H9 (cell line): ENCODE measurements around the gene ZNF217. TPM values are rescaled to one million over a fixed set of nuclear protein-coding genes. Genes with fewer than 3 reads are reported as not detected.
A peak's percentile ranks its signal among the peaks of the same experiment; 100 is the strongest.
"Not testable (repeated sequence)": the region's sequence is repeated elsewhere in the genome, so short reads cannot be mapped to it uniquely, and the experiment has no call there.

Experiments used
- DNase-seq: peaks from one replicate; pipeline ENCODE4 v3.0.0-alpha.2; 2017
- H2AFZ ChIP-seq: one replicate; pipeline ENCODE4 v1.6.1; 2013; ENCODE audit warnings: mild to moderate bottlenecking, low read length, control low read depth, moderate library complexity
- H2AK5ac ChIP-seq: 2 replicates; pipeline ENCODE4 v1.6.1; 2013; ENCODE audit warnings: low read length, control low read depth, mixed read lengths; ENCODE audit not compliant: insufficient read length
- H2BK120ac ChIP-seq: one replicate; pipeline ENCODE4 v1.6.1; 2013; ENCODE audit warnings: low read depth, mild to moderate bottlenecking, low read length, control low read depth, inconsistent platforms; ENCODE audit not compliant: poor library complexity, severe bottlenecking
- H2BK12ac ChIP-seq: 2 replicates; pipeline ENCODE4 v1.6.1; 2013; ENCODE audit warnings: low read length, control low read depth, mixed read lengths, low read depth; ENCODE audit not compliant: insufficient read length
- H2BK15ac ChIP-seq: 2 replicates; pipeline ENCODE4 v1.6.1; 2013; ENCODE audit warnings: low read depth, low read length, control low read depth
- H2BK20ac ChIP-seq: one replicate; pipeline ENCODE4 v1.6.1; 2013; ENCODE audit warnings: low read depth, mild to moderate bottlenecking, low read length, control low read depth, inconsistent platforms; ENCODE audit not compliant: poor library complexity, severe bottlenecking
- H2BK5ac ChIP-seq: 2 replicates; pipeline ENCODE4 v1.6.1; 2013; ENCODE audit warnings: low read length, control low read depth, mixed read lengths; ENCODE audit not compliant: insufficient read length
- H3K14ac ChIP-seq: 2 replicates; pipeline ENCODE4 v1.6.1; 2013; ENCODE audit warnings: low read length, control low read depth; ENCODE audit not compliant: insufficient read depth
- H3K18ac ChIP-seq: 2 replicates; pipeline ENCODE4 v1.6.1; 2013; ENCODE audit warnings: low read depth, mild to moderate bottlenecking, mixed read lengths, low read length, control low read depth; ENCODE audit not compliant: insufficient read length
- H3K23ac ChIP-seq: 2 replicates; pipeline ENCODE4 v1.6.1; 2013; ENCODE audit warnings: low read length, control low read depth, mixed read lengths, low read depth; ENCODE audit not compliant: insufficient read length
- H3K23me2 ChIP-seq: 2 replicates; pipeline ENCODE4 v1.6.1; 2013; ENCODE audit warnings: low read depth, mild to moderate bottlenecking, mixed read lengths, low read length, control low read depth; ENCODE audit not compliant: insufficient read length, poor library complexity, severe bottlenecking
- H3K27ac ChIP-seq: 2 replicates; pipeline ENCODE4 v1.5.1; 2013; ENCODE audit warnings: low read length, control low read depth, mixed read lengths, low read depth; ENCODE audit not compliant: insufficient read length
- H3K27me3 ChIP-seq: 2 replicates; pipeline ENCODE4 v1.6.1; 2013; ENCODE audit warnings: low read length, control low read depth, inconsistent platforms; ENCODE audit not compliant: insufficient read depth
- H3K4ac ChIP-seq: 2 replicates; pipeline ENCODE4 v1.6.1; 2013; ENCODE audit warnings: low read depth, mild to moderate bottlenecking, control low read depth, inconsistent platforms, low read length, moderate library complexity
- H3K4me1 ChIP-seq: 2 replicates; pipeline ENCODE4 v1.6.1; 2013; ENCODE audit warnings: low read length, control low read depth, inconsistent platforms; ENCODE audit not compliant: insufficient read depth
- H3K4me2 ChIP-seq: 2 replicates; pipeline ENCODE4 v1.6.1; 2013; ENCODE audit warnings: low read length, control low read depth, mixed read lengths; ENCODE audit not compliant: insufficient read length, insufficient read depth
- H3K56ac ChIP-seq: 2 replicates; pipeline ENCODE4 v1.6.1; 2013; ENCODE audit warnings: low read depth, mild to moderate bottlenecking, mixed read lengths, low read length, control low read depth; ENCODE audit not compliant: insufficient read length
- H3K79me1 ChIP-seq: 2 replicates; pipeline ENCODE4 v1.6.1; 2013; ENCODE audit warnings: low read depth, mild to moderate bottlenecking, moderate library complexity, low read length, control low read depth, inconsistent platforms; ENCODE audit not compliant: insufficient read depth, poor library complexity, severe bottlenecking
- H3K79me2 ChIP-seq: 2 replicates; pipeline ENCODE4 v1.6.1; 2013; ENCODE audit warnings: low read length, control low read depth, inconsistent platforms; ENCODE audit not compliant: insufficient read depth
- H3K9ac ChIP-seq: 2 replicates; pipeline ENCODE4 v1.6.1; 2013; ENCODE audit warnings: low read length, control low read depth, mixed read lengths; ENCODE audit not compliant: insufficient read length; ENCODE audit errors: extremely low read depth
- H3K9me3 ChIP-seq: one replicate; pipeline ENCODE4 v1.6.1; 2013; ENCODE audit warnings: low read depth, low read length, inconsistent platforms; ENCODE audit not compliant: control insufficient read depth
- H3T11ph ChIP-seq: one replicate; pipeline ENCODE4 v1.6.1; 2013; ENCODE audit warnings: mild to moderate bottlenecking, low read length, control low read depth, inconsistent platforms
- H4K20me1 ChIP-seq: one replicate; pipeline ENCODE4 v1.6.1; 2013; ENCODE audit not compliant: control insufficient read depth, insufficient read length, insufficient read depth
- H4K5ac ChIP-seq: 2 replicates; pipeline ENCODE4 v1.6.1; 2013; ENCODE audit warnings: low read depth, mild to moderate bottlenecking, mixed read lengths, low read length, control low read depth; ENCODE audit not compliant: insufficient read length
- H4K8ac ChIP-seq: replicated peaks from 2 replicates; pipeline ENCODE4 v1.6.1; 2013; ENCODE audit warnings: low read length, control low read depth, mixed read lengths, low read depth; ENCODE audit not compliant: insufficient read length
- H4K91ac ChIP-seq: 2 replicates; pipeline ENCODE4 v1.6.1; 2013; ENCODE audit warnings: low read depth, mild to moderate bottlenecking, moderate library complexity, mixed read lengths, low read length, control low read depth; ENCODE audit not compliant: insufficient read length
- H3K27ac Mint-ChIP-seq, 3 experiments: 2 replicates in 2 of 3; 3 replicates in 1 of 3; pipeline ENCODE4 v1.8.0; 2020 to 2021; ENCODE audit warnings: mixed read lengths in 3 of 3, mild to moderate bottlenecking in 1 of 3, moderate library complexity in 1 of 3
- H3K27me3 Mint-ChIP-seq: 2 replicates; pipeline ENCODE4 v1.8.0; 2021; ENCODE audit warnings: low read depth, mild to moderate bottlenecking, moderate library complexity, mixed read lengths
- H3K36me3 Mint-ChIP-seq, 3 experiments: 2 replicates in 2 of 3; 3 replicates in 1 of 3; pipeline ENCODE4 v1.8.0; 2020 to 2021; ENCODE audit warnings: low read depth in 3 of 3, mixed read lengths in 3 of 3; ENCODE audit not compliant: insufficient read depth in 1 of 3
- H3K4me1 Mint-ChIP-seq, 2 experiments: 2 replicates each; pipeline ENCODE4 v1.8.0; 2020; ENCODE audit warnings: mixed read lengths in 2 of 2
- H3K4me3 Mint-ChIP-seq, 2 experiments: 2 replicates in 1 of 2; 3 replicates in 1 of 2; pipeline ENCODE4 v1.8.0; 2020 to 2021; ENCODE audit warnings: mild to moderate bottlenecking in 2 of 2, mixed read lengths in 2 of 2, moderate library complexity in 1 of 2
- H3K9me3 Mint-ChIP-seq, 2 experiments: 2 replicates in 1 of 2; 3 replicates in 1 of 2; pipeline ENCODE4 v1.8.0; 2020; ENCODE audit warnings: mild to moderate bottlenecking in 2 of 2, mixed read lengths in 2 of 2, moderate library complexity in 1 of 2
- WGBS: extraction: QIAGEN DNeasy Blood & Tissue Kit; methylation state at CpG from one replicate; pipeline ENCODE4 v1.1.7; 2013; ENCODE audit warnings: missing lambda C conversion rate, low lambda C conversion rate, mixed read lengths; ENCODE audit not compliant: insufficient read length; ENCODE audit errors: extremely low coverage; 5-methylcytosine and 5-hydroxymethylcytosine counted together
- total RNA-seq: library from RNA; stranded (reverse); gene quantifications from 2 replicates; pipeline ENCODE4 v1.2.1, GENCODE V29; 2021

Gene ZNF217
- total RNA-seq, 1 experiment from 2014 or later, result 82.8 TPM

DNA sequence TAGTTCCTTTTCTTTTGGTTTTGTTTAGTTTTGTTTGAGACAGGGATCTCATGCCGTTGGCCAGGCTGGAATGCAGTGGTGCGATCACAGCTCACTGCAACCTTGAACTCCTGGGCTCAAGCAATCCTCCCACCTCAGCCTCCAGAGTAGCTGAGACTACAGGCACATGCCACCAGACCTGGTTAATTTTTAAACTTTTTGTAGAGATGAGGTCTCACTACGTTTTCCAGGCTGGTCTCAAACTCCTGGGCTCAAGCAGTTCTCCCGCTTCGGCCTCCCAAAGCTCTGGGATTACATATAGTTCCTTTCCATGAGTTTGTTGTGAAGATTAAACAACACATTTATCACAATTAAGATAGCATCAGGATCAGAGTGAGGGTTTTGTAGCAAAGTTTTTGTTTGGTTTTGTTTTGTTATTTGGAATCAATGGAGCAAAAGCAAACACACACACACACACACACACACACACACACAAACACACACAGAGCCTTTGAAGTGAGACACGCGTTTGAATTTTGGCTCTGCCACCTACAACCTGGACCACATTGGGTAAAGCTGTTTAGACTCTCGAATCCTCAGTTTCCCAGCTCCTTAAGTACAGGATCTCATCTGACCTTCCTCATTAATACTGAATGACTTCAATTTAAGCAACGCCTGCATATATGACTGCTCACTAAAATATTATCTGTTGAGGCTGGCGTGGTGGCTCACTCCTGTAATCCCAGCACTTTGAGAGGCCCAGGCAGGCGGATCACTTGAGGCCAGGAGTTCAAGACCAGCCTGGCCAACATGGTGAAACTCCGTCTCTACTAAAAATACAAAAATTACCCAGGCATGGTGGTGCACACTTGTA, 41.7 kb downstream of the ZNF217 start:
- H3K23me2 ChIP-seq, DNase-seq, H2BK120ac ChIP-seq, H3K23ac ChIP-seq, H4K8ac ChIP-seq, H3K56ac ChIP-seq, H3K79me2 ChIP-seq, H3K36me3 Mint-ChIP-seq, H3K14ac ChIP-seq, H3K4me2 ChIP-seq, H2AFZ ChIP-seq, H4K5ac ChIP-seq, H2BK5ac ChIP-seq, H4K91ac ChIP-seq, H2AK5ac ChIP-seq, H3K9me3 ChIP-seq, H3K9ac ChIP-seq, H3T11ph ChIP-seq, H2BK12ac ChIP-seq, H3K9me3 Mint-ChIP-seq, H3K18ac ChIP-seq, H3K4me1 ChIP-seq, H3K27ac ChIP-seq, H3K27me3 ChIP-seq, H2BK20ac ChIP-seq, H2BK15ac ChIP-seq, H3K4me1 Mint-ChIP-seq, H4K20me1 ChIP-seq, H3K79me1 ChIP-seq, H3K4ac ChIP-seq, H3K27me3 Mint-ChIP-seq, H3K4me3 Mint-ChIP-seq: not testable (repeated sequence)
- no CpG with 5 or more reads among the region's 12 CpGs for WGBS
- peak overlapping the region in 1 of 3 experiments; percentile 15; a peak in 1 of 7 replicates for H3K27ac Mint-ChIP-seq
